ENCODE data around the gene UROS. TPM values are rescaled to one million over a fixed set of nuclear protein-coding genes. Genes with fewer than 3 reads are reported as not detected.

The UROS gene
- total RNA-seq, 6 experiments from 2014 or later: 84.9 to 102 (median 91.4) TPM

DNA sequence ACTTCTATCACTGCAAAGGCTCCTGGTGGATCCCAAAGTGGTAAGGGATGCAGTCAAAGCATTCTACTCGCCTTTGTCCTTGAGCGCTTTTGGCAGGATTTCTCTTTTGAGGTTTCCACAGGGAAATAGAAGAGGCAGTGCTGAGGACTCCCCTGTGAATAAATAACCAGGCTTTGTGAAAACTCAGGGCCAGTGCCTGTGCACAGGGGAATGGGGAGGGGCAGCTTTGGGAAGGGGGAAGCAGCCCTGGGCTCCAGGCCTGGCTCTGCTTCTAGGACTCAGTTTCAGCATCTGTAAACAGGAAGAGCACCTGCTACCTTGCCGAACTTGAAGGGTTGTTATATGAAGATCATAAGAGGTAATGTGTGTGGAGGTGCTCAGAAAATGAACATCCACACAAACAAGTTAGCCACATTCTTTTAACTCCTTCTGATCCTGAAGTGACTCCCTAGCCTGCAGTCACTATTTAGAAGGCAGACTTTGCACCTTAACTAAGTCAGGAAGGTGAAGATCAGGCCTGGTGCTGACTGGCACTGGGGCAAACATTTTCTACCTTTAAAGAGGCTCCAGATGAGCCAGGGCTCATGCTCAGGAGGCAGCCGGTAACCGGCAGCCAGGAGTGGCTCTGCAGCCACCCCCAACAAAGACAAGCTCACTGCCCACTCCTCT is 24.9 kb downstream of the UROS start:
- no peak overlapping the region for H3K27ac Mint-ChIP-seq
- H3K27me3 Mint-ChIP-seq (ENCODE audit: insufficient read depth): no peaks in the 10 kb centered on the region
- TF ChIP-seq CTCF (IDR thresholded peaks at IDR 0.05): no peak
- no peak overlapping the region for H3K4me3 Mint-ChIP-seq
- DNase-seq: no peak
- peaks cover 12% of the 10 kb centered on the region for H3K36me3 Mint-ChIP-seq (ENCODE audit: low read depth)
- H3K9me3 Mint-ChIP-seq: no peaks in the 10 kb centered on the region
- no peaks in the 10 kb centered on the region for H3K4me1 Mint-ChIP-seq (ENCODE audit: low read depth)

- Mint-ChIP-seq H3K9me3 (no peaks in the 10 kb centered on the region), H3K4me1 (ENCODE audit: low read depth) (no peaks in the 10 kb centered on the region), H3K4me3 (no peak overlapping the region), H3K27me3 (ENCODE audit: insufficient read depth) (no peaks in the 10 kb centered on the region), H3K27ac (no peak overlapping the region), H3K36me3 (ENCODE audit: low read depth) (peaks cover 12% of the 10 kb centered on the region)
- no peak for TF ChIP-seq CTCF (IDR thresholded peaks at IDR 0.05)
- DNase-seq: no peak
Observed at GRCh38 chr10:125797424-125797823, 25.6 kb downstream of the UROS start.

DNA sequence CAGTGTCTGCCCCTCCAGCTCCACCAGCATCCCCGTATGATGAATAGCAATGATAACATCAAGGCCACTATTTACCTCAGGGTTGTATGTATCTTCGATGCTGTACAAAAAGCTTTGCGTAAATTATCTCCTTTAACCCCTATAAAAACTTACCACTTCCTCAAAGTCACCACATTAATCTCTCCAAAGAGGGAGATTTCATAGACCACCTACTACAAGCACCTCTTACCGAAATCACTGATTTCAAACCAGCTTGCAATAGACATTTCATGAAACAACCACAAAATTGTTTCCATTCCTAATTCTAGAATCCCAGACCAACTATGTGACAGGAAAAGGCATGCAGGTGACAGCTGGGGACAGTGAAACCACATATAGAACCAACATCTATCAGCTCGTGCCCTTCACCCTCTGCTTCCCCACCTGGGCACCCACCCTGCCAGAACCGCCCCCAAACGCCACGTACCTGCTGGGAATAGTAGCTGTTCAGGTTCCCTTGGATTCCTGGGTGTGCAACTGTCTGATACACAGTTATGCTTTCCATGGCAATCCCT is 27.3 kb downstream of the UROS start:
- H3K4me1 Mint-ChIP-seq (ENCODE audit: low read depth): no peaks in the 10 kb centered on the region
- H3K4me3 Mint-ChIP-seq: no peak overlapping the region
- DNase-seq: no peak
- no peak for TF ChIP-seq CTCF (IDR thresholded peaks at IDR 0.05)
- H3K27me3 Mint-ChIP-seq (ENCODE audit: insufficient read depth): no peaks in the 10 kb centered on the region
- H3K27ac Mint-ChIP-seq: no peak overlapping the region
- H3K9me3 Mint-ChIP-seq: no peaks in the 10 kb centered on the region
- peaks cover 14% of the 10 kb centered on the region for H3K36me3 Mint-ChIP-seq (ENCODE audit: low read depth)

GRCh38 chr10:125795128-125795527 is 27.9 kb downstream of the UROS start:
- no peaks in the 10 kb centered on the region for H3K4me1 Mint-ChIP-seq (ENCODE audit: low read depth)
- H3K36me3 Mint-ChIP-seq (ENCODE audit: low read depth): peaks cover 13% of the 10 kb centered on the region
- H3K9me3 Mint-ChIP-seq: no peaks in the 10 kb centered on the region
- no peak for TF ChIP-seq CTCF (IDR thresholded peaks at IDR 0.05)
- DNase-seq: no peak
- no peak overlapping the region for H3K27ac Mint-ChIP-seq
- no peak overlapping the region for H3K4me3 Mint-ChIP-seq
- no peaks in the 10 kb centered on the region for H3K27me3 Mint-ChIP-seq (ENCODE audit: insufficient read depth)

DNA sequence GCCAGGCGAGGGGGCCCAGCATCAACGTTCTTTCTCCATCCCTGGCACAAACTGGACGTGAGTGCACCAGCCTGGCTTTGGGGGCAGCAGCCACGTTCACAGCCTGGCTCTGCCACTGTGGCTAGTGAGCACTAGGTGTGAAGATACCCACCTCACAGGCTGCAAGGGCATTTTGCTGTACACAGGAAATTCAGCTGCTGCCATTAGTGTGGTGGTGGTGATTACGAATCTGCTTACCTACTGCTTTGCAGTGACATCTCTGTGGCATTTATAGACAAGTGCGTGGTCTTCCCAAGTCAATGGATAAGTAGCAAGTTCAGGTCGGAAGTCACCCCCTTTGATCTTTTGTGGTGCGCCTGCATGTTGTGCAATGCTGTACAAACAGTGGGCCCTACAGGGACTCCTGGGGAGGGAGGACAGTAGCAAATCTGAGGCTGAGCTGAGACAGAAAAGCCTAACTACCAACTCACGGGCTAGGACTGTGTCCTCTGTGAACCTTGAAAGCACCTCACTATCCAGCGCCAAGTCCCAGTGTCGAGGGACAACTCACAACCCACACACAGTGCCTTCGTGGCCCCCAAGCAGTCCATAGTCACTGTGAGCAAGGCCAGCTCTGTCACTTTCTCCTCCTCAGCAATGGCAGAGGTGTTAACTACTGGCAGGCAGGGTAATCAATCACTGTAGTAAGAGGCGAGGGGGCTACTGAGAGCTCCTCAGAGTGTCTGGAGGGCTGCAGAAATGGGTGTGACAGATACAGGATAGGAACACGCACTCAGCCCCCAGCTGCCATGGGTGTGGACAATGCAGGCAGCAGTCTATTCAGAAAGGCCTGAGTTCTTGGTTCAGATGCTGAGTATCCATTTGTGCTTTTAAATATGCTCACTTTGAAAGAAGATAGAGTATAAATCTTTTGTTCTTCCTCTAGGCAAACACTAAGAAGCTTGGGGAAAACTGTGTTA is 30.4 kb downstream of the UROS start:
- H3K4me1 Mint-ChIP-seq (ENCODE audit: low read depth): no peaks in the 10 kb centered on the region
- no peak overlapping the region for H3K4me3 Mint-ChIP-seq
- H3K36me3 Mint-ChIP-seq (ENCODE audit: low read depth): peaks cover 13% of the 10 kb centered on the region
- no peaks in the 10 kb centered on the region for H3K27me3 Mint-ChIP-seq (ENCODE audit: insufficient read depth)
- H3K9me3 Mint-ChIP-seq: no peaks in the 10 kb centered on the region
- TF ChIP-seq CTCF (IDR thresholded peaks at IDR 0.05): no peak
- H3K27ac Mint-ChIP-seq: no peak overlapping the region
- no peak for DNase-seq
